IMR-90 (cell line): ENCODE measurements around the gene RPL14. TPM values are rescaled to one million over a fixed set of nuclear protein-coding genes. Genes with fewer than 3 reads are reported as not detected.

Experiments used
- ATAC-seq: fragments of 200-7000 bp; cut with Tn5 transposase; 2 replicates; pipeline ENCODE4 v1.9.1; 2020; ENCODE audit warnings: low read depth, mild to moderate bottlenecking, moderate library complexity
- BruUV-seq: library from RNA; stranded (reverse); fragments of 400-500 nt; replicated peaks from 2 replicates; lab custom pipeline; 2021; lab: Mats Ljungman, UMichigan
- CTCF ChIA-PET: fragments of 300-600 bp; formaldehyde crosslinking; extraction: SDS; loops from one replicate; lab custom pipeline; 2021; ENCODE audit warnings: antibody characterized with exemption; lab: Yijun Ruan, JAX
- POLR2A ChIA-PET: fragments of 300-600 bp; sonication (Branson Sonifier 250); formaldehyde crosslinking; loops from one replicate; lab custom pipeline; 2022; ENCODE audit warnings: antibody characterized with exemption; ENCODE audit not compliant: unreplicated experiment; lab: Charles Lee
- DNase-seq: peaks from one replicate; pipeline ENCODE4 v3.0.0; 2013
- H2AFZ ChIP-seq: replicated peaks from 2 replicates; pipeline ENCODE3; 2013; ENCODE audit warnings: low read length, mild to moderate bottlenecking; ENCODE audit not compliant: poor library complexity
- H2AK5ac ChIP-seq: 2 replicates; pipeline ENCODE4 v1.6.1; 2013; ENCODE audit warnings: low read depth, low read length, inconsistent platforms
- H2AK9ac ChIP-seq: replicated peaks from 2 replicates; pipeline ENCODE3; 2013; ENCODE audit warnings: mild to moderate bottlenecking, low read depth, low read length, moderate library complexity; ENCODE audit not compliant: poor library complexity
- H2BK120ac ChIP-seq: 2 replicates; pipeline ENCODE4 v1.6.1; 2013; ENCODE audit warnings: low read depth, low read length, inconsistent platforms
- H2BK15ac ChIP-seq: 3 replicates; pipeline ENCODE4 v1.6.1; 2013; ENCODE audit warnings: low read depth, low read length, inconsistent platforms
- H2BK20ac ChIP-seq: 2 replicates; pipeline ENCODE4 v1.6.1; 2013; ENCODE audit warnings: low read depth, mild to moderate bottlenecking, inconsistent platforms, low read length, moderate library complexity
- H2BK5ac ChIP-seq: 2 replicates; pipeline ENCODE4 v1.6.1; 2013; ENCODE audit warnings: mild to moderate bottlenecking, low read depth, low read length, inconsistent platforms; ENCODE audit not compliant: poor library complexity, severe bottlenecking
- H3K14ac ChIP-seq: replicated peaks from 2 replicates; pipeline ENCODE4 v1.6.1; 2013; ENCODE audit warnings: low read depth, low read length, inconsistent platforms
- H3K18ac ChIP-seq: 2 replicates; pipeline ENCODE4 v1.6.1; 2013; ENCODE audit warnings: low read depth, low read length, control low read depth
- H3K23ac ChIP-seq: 2 replicates; pipeline ENCODE4 v1.6.1; 2013; ENCODE audit warnings: low read depth, low read length, inconsistent platforms
- H3K27ac ChIP-seq: 2 replicates; pipeline ENCODE4 v1.5.1; 2013; ENCODE audit warnings: mild to moderate bottlenecking, control low read depth, low read length; ENCODE audit not compliant: insufficient read depth
- H3K27me3 ChIP-seq: 2 replicates; pipeline ENCODE4 v1.6.1; 2013; ENCODE audit warnings: low read length; ENCODE audit not compliant: control insufficient read depth, insufficient read depth
- H3K36me3 ChIP-seq: 2 replicates; pipeline ENCODE4 v1.6.1; 2013; ENCODE audit warnings: low read length, mixed read lengths; ENCODE audit not compliant: control insufficient read depth, insufficient read depth
- H3K4ac ChIP-seq: 2 replicates; pipeline ENCODE4 v1.6.1; 2013; ENCODE audit warnings: low read depth, low read length, inconsistent platforms
- H3K4me1 ChIP-seq: 2 replicates; pipeline ENCODE4 v1.6.1; 2013; ENCODE audit warnings: low read length, mixed read lengths; ENCODE audit not compliant: control insufficient read depth, insufficient read depth
- H3K4me2 ChIP-seq: 2 replicates; pipeline ENCODE4 v1.6.1; 2013; ENCODE audit warnings: low read depth, mild to moderate bottlenecking, control low read depth, low read length, moderate library complexity
- H3K4me3 ChIP-seq: 2 replicates; pipeline ENCODE4 v1.5.1; 2013; ENCODE audit warnings: low read depth, mild to moderate bottlenecking, control low read depth, low read length, moderate library complexity; ENCODE audit not compliant: insufficient read depth
- H3K56ac ChIP-seq: 2 replicates; pipeline ENCODE4 v1.6.1; 2013; ENCODE audit warnings: low read length, inconsistent platforms; ENCODE audit not compliant: insufficient read depth; ENCODE audit errors: extremely low read depth
- H3K79me1 ChIP-seq, 2 experiments: 2 replicates each; pipeline ENCODE4 v1.6.1; 2013; ENCODE audit warnings: low read length in 2 of 2, inconsistent platforms in 1 of 2, low read depth in 1 of 2
- H3K9ac ChIP-seq: 2 replicates; pipeline ENCODE4 v1.6.1; 2013; ENCODE audit warnings: low read depth, low read length, control low read depth
- H3K9me1 ChIP-seq: 2 replicates; pipeline ENCODE4 v1.6.1; 2013; ENCODE audit warnings: low read length, inconsistent platforms; ENCODE audit not compliant: insufficient read depth
- H3K9me3 ChIP-seq: 2 replicates; pipeline ENCODE4 v1.6.1; 2013; ENCODE audit warnings: low read length; ENCODE audit not compliant: control insufficient read depth, insufficient read depth
- H4K20me1 ChIP-seq: 2 replicates; pipeline ENCODE4 v1.6.1; 2013; ENCODE audit warnings: low read length, inconsistent platforms; ENCODE audit not compliant: insufficient read depth
- H4K5ac ChIP-seq: 2 replicates; pipeline ENCODE4 v1.6.1; 2013; ENCODE audit warnings: mild to moderate bottlenecking, low read depth, low read length, control low read depth
- H4K8ac ChIP-seq, 2 experiments: 2 replicates each; pipeline ENCODE4 v1.6.1; 2013; ENCODE audit warnings: low read depth in 2 of 2, low read length in 2 of 2, control low read depth in 1 of 2, inconsistent platforms in 1 of 2
- H4K91ac ChIP-seq: 2 replicates; pipeline ENCODE4 v1.6.1; 2013; ENCODE audit warnings: low read depth, low read length, inconsistent platforms; ENCODE audit not compliant: insufficient read depth
- BHLHE40 ChIP-seq: fragments of 150-350 bp; IDR thresholded peaks from 2 replicates; pipeline ENCODE4 v1.6.1; 2016; ENCODE audit warnings: mild to moderate bottlenecking, low read depth, low read length
- CEBPB ChIP-seq: IDR thresholded peaks from 2 replicates; pipeline ENCODE4 v1.6.1; 2012; ENCODE audit warnings: low read depth, low read length, improper control_type of control experiment
- CHD1 ChIP-seq: IDR thresholded peaks from 2 replicates; pipeline ENCODE4 v1.6.1; 2012; ENCODE audit warnings: low read depth, low read length, improper control_type of control experiment
- FOS ChIP-seq: fragments of 150-350 bp; IDR thresholded peaks from 2 replicates; pipeline ENCODE4 v1.6.1; 2016; ENCODE audit warnings: low read depth, low read length
- MAFK ChIP-seq: IDR thresholded peaks from 2 replicates; pipeline ENCODE4 v1.6.1; 2012; ENCODE audit warnings: low read depth, low read length, improper control_type of control experiment
- MAZ ChIP-seq: IDR thresholded peaks from 2 replicates; pipeline ENCODE4 v1.6.1; 2012; ENCODE audit warnings: low read depth, mild to moderate bottlenecking, low read length, improper control_type of control experiment, moderate library complexity, borderline replicate concordance
- MXI1 ChIP-seq: IDR thresholded peaks from 2 replicates; pipeline ENCODE4 v1.6.1; 2012; ENCODE audit warnings: low read depth, mild to moderate bottlenecking, low read length, moderate library complexity, borderline replicate concordance
- NFE2L2 ChIP-seq: fragments of 150-350 bp; IDR thresholded peaks from 2 replicates; pipeline ENCODE4 v1.6.1; 2016; ENCODE audit warnings: low read depth, mild to moderate bottlenecking, low read length
- POLR2A ChIP-seq: IDR thresholded peaks from 2 replicates; pipeline ENCODE4 v1.6.1; 2012; ENCODE audit warnings: mild to moderate bottlenecking, low read depth, low read length
- RFX5 ChIP-seq: IDR thresholded peaks from 2 replicates; pipeline ENCODE4 v1.8.0; 2012; ENCODE audit warnings: low read depth, mild to moderate bottlenecking, low read length, moderate library complexity
- SMC3 ChIP-seq: fragments of 150-350 bp; IDR thresholded peaks from 2 replicates; pipeline ENCODE4 v1.6.1; 2016; ENCODE audit warnings: low read depth, mild to moderate bottlenecking, antibody characterized with exemption, low read length, moderate library complexity
- WGBS, 2 experiments: methylation state at CpG; one replicate each; pipeline versions ENCODE4 v1.1.5 to v1.1.7; 2013; ENCODE audit warnings: missing lambda C conversion rate in 2 of 2; ENCODE audit not compliant: insufficient read length in 1 of 2; ENCODE audit errors: extremely low coverage in 2 of 2; 5-methylcytosine and 5-hydroxymethylcytosine counted together
- dilution Hi-C: fragments of 300-500 bp; cut with HindIII; formaldehyde crosslinking; loops from one replicate; pipeline ENCODE4 v1.14.3; 2018; ENCODE audit warnings: low sequenced_read_pairs; ENCODE audit not compliant: unreplicated experiment
- in situ Hi-C: fragments of 300-500 bp; cut with MboI; formaldehyde crosslinking; loops from 3 replicates; pipeline ENCODE4 v1.14.3; 2019; ENCODE audit warnings: low sequenced_read_pairs, inconsistent platforms, mixed read lengths
- intact Hi-C: fragments of 100-400 bp; cut with micrococcal nuclease; formaldehyde crosslinking; loops from 2 replicates; pipeline ENCODE4 v1.10.0; 2022
- polyA plus RNA-seq, 3 experiments: library from polyadenylated mRNA; depleted of rRNA; stranded (reverse); fragments of >200 nt; gene quantifications; 2 replicates each; pipeline ENCODE4 v1.2.3, GENCODE V29; 2012; ENCODE audit warnings: low replicate concordance in 1 of 3
- total RNA-seq: library from RNA; depleted of rRNA; stranded (reverse); fragments of >200 nt; gene quantifications from 2 replicates; pipeline ENCODE4 v1.2.3, GENCODE V29; 2012
- TF ChIP-seq, protein P1 (sequence below): conservative IDR thresholded peaks from 2 replicates; pipeline ENCODE4 v1.5.1; 2012; ENCODE audit warnings: mild to moderate bottlenecking, low read depth, low read length, improper control_type of control experiment
- TF ChIP-seq, protein P2 (sequence below): fragments of 150-350 bp; IDR thresholded peaks from 2 replicates; pipeline ENCODE4 v1.6.1; 2016; ENCODE audit warnings: low read depth, mild to moderate bottlenecking, low read length, moderate library complexity, borderline replicate concordance
- TF ChIP-seq, protein P3 (sequence below): fragments of 150-350 bp; IDR thresholded peaks from 2 replicates; pipeline ENCODE4 v1.6.1; 2017; ENCODE audit warnings: mild to moderate bottlenecking, antibody characterized with exemption, low read length, low read depth

The RPL14 gene
- total and polyA plus RNA-seq, 2 of the 4 experiments (the other 2 are of a cell fraction) = 142 to 492 TPM

DNA sequence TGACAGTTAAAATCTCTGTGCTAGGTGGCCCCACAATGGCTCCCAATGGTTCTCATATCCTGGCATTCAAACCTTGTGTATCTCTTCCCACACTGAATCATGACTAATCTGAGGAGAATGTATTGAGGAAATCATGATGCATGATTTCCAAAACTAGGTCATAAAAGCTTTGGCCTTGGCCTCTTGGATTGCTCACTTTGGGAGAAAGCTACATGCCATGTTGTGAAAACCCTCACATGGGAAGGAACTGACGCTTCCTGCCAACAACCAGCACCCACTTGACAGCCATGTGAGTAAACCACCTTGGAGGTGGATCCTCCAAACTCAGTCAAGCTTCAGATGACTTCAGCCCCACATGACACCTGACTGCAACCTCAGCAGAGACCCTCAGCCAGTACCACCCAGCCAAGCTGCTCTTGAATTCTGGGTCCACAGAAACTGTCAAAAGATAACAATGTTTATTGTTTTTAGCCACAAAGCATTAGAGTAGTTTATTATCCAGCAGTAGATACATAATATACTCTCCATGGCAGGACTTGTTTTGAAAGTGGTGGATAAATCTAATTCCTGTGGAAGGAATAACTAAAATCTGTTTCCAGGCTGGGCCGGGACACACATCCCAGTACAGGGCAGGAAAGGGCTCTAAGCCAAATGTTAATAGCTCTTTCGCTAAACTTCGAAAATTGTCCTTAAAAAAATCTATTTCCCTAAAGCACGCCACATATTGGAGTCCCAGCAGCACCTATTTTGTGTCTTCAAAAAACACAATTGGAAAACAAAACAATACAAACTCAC, 47.7 kb downstream of the RPL14 start:
- peak overlapping the region; percentile 21 for H3K27ac ChIP-seq
- no peaks in the 10 kb centered on the region for H3K9me3 ChIP-seq
- H2AFZ ChIP-seq = peak overlapping the region; percentile 7
- no peak overlapping the region for H2BK20ac ChIP-seq
- no peak overlapping the region for H3K4ac ChIP-seq
- peaks cover 8% of the 10 kb centered on the region for H3K4me1 ChIP-seq
- peaks cover 8% of the 10 kb centered on the region for H3K9me1 ChIP-seq
- no peak overlapping the region for H4K8ac ChIP-seq
- intact Hi-C loops (no loop called here), dilution Hi-C loops (no loop called here), in situ Hi-C loops (no loop called here)
- H4K5ac ChIP-seq = no peak overlapping the region
- H2AK9ac ChIP-seq = peak overlapping the region; percentile 7
- H3K4me2 ChIP-seq = peak overlapping the region; percentile 8; the same call in 1 of the 2 replicates
- no peak overlapping the region for H4K91ac ChIP-seq
- no peak overlapping the region for H3K18ac ChIP-seq
- BruUV-seq = no TSS peak
- H3K9ac ChIP-seq = no peak overlapping the region
- H3K56ac ChIP-seq = no peak overlapping the region
- peak overlapping the region; percentile 81 for H2BK5ac ChIP-seq
- WGBS, 2 experiments = 67% methylated on average over 3 of the region's 5 CpGs; no CpG with 5 or more reads in 1 of the 2 experiments
- H2BK15ac ChIP-seq = no peak overlapping the region
- POLR2A ChIA-PET = no interaction called here
- H2BK120ac ChIP-seq = peak overlapping the region; percentile 12; the same call in 1 of the 2 replicates
- H3K14ac ChIP-seq = no peak overlapping the region
- peak; percentile 77 for ATAC-seq
- no peaks in the 10 kb centered on the region for H3K36me3 ChIP-seq
- no peaks in the 10 kb centered on the region for H4K20me1 ChIP-seq
- H3K23ac ChIP-seq = no peak overlapping the region
- no peaks in the 10 kb centered on the region for H3K27me3 ChIP-seq
- H3K79me1 ChIP-seq = no peaks in the 10 kb centered on the region
- H3K4me3 ChIP-seq = no peak overlapping the region
- CTCF ChIA-PET = no interaction called here
- H2AK5ac ChIP-seq = no peak overlapping the region; the same call in 1 of the 2 replicates
- peak; percentile 99 for DNase-seq
- TF ChIP-seq, protein P1, sequence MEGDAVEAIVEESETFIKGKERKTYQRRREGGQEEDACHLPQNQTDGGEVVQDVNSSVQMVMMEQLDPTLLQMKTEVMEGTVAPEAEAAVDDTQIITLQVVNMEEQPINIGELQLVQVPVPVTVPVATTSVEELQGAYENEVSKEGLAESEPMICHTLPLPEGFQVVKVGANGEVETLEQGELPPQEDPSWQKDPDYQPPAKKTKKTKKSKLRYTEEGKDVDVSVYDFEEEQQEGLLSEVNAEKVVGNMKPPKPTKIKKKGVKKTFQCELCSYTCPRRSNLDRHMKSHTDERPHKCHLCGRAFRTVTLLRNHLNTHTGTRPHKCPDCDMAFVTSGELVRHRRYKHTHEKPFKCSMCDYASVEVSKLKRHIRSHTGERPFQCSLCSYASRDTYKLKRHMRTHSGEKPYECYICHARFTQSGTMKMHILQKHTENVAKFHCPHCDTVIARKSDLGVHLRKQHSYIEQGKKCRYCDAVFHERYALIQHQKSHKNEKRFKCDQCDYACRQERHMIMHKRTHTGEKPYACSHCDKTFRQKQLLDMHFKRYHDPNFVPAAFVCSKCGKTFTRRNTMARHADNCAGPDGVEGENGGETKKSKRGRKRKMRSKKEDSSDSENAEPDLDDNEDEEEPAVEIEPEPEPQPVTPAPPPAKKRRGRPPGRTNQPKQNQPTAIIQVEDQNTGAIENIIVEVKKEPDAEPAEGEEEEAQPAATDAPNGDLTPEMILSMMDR = no peak
- TF ChIP-seq MAFK (0 out of 2 replicates have a peak, but pooled peaks have one; percentile 11), MAZ (0 out of 2 replicates have a peak, but pooled peaks have one; percentile 15), BHLHE40 (peak; percentile 64), POLR2A (no peak), NFE2L2 (no peak), SMC3 (no peak), CHD1 (0 out of 2 replicates have a peak, but pooled peaks have one; percentile 61), CEBPB (peak; percentile 89), RFX5 (no peak), FOS (peak; percentile 87), MXI1 (peak; percentile 86)
- TF ChIP-seq, protein P2, sequence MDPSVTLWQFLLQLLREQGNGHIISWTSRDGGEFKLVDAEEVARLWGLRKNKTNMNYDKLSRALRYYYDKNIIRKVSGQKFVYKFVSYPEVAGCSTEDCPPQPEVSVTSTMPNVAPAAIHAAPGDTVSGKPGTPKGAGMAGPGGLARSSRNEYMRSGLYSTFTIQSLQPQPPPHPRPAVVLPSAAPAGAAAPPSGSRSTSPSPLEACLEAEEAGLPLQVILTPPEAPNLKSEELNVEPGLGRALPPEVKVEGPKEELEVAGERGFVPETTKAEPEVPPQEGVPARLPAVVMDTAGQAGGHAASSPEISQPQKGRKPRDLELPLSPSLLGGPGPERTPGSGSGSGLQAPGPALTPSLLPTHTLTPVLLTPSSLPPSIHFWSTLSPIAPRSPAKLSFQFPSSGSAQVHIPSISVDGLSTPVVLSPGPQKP = no peak
- TF ChIP-seq, protein P3, sequence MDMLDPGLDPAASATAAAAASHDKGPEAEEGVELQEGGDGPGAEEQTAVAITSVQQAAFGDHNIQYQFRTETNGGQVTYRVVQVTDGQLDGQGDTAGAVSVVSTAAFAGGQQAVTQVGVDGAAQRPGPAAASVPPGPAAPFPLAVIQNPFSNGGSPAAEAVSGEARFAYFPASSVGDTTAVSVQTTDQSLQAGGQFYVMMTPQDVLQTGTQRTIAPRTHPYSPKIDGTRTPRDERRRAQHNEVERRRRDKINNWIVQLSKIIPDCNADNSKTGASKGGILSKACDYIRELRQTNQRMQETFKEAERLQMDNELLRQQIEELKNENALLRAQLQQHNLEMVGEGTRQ = peak; percentile 74
